SK-N-DZ (cell line): ENCODE data around the gene STRN4.
"Not testable (repeated sequence)": the region's sequence is repeated elsewhere in the genome, so short reads cannot be mapped to it uniquely, and the experiment has no call there.

Experiments
- DNase-seq: peaks from one replicate; pipeline ENCODE4 v3.0.0-alpha.2; 2015; ENCODE audit warnings: low spot score

Gene STRN4

DNA sequence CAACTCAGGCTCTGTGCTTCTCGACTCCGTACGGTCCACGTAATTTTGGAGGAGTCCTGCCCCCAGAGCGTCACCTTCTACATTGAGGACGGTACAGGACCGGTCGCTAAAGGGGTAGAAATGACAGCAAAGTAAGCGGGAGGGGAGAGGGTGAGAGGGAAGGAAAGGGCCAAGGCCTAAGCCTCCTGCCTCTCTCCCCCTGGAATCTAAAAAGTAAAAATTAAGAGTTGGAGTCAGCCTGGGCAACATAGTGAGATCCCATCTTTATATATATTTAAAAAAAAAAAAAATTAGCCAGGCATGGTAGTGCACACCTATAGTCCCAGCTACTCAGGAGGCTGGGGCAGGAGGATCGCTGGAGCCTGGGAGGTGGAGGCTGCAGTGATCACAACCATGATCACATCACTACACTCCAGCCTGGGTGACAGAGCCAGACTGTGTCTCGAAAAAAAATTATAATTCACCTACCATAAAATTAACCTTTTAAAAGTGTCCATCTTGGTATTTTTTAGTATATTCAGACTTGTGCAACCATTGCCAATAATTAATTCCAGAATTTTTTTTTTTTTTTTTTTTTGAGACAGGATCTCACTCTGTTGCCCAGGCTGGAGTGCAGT, 29.5 kb upstream of the STRN4 start:
- no peak for DNase-seq

GRCh38 chr19:46773018-46773399, 26.8 kb upstream of the STRN4 start:
- DNase-seq: no peak

DNA sequence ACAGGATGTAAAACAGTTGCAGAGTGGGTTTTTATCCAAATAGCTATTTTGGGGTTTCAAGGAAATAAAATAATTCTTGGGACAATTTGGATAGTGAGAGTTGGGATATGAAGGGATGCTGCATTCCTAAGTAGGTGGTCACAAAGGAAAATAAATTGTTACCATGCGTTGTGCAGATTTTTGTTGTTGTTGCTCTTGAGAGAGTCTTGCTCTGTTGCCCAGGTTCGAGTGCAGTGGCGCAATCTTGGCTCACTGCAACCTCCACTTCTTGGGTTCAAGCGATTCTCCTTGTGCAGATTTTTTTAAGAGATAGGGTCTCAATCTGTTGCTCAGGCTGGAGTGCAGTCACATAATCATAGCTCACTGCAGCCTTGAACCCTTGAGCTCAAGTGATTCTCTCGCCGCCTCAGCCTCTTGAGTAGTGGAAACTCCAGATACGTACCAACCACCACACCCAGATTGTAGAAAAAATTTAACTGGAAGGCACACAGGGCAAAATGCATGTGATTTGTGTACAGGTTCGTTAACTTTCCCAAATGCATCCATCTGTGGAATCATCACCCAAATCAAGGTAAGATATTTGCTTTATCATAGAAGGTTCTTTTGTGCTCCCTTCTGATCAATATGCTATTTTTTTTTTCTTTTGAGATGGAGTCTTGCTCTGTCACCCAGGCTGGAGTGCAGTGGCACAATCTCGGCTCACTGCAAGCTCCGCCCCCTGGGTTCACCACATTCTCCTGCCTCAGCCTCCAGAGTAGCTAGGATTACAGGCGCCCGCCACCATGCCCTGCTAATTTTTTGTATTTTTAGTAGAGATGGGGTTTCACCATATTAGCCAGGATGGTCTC, 26.1 kb upstream of the STRN4 start:
- DNase-seq: no peak

DNA sequence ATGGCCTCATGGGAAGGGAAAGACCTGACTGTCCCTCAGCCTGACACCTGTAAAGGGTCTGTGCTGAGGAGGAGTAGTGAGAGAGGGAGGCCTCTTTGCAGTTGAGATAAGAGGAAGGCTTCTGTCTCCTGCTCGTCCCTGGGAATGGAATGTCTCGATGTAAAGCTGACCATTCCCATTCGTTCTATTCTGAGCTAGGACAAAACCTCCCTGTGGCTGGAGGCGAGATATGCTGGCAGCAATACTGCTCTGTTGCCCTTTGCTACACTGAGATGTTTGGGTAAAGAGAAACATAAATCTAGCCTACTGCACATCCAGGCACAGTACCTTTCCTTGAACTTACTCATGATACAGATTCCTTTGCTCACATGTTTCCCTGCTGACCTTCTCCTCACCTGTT, 22.5 kb upstream of the STRN4 start:
- not testable (repeated sequence) for DNase-seq

- DNase-seq: peak; percentile 38
These were observed 20.5 kb upstream of the STRN4 start for GRCh38 chr19:46766569-46767317.

GRCh38 chr19:46764817-46765291, 18.6 kb upstream of the STRN4 start:
- DNase-seq: no peak

- no peak for DNase-seq
These were observed 16.1 kb upstream of the STRN4 start for GRCh38 chr19:46762245-46762890.

DNA sequence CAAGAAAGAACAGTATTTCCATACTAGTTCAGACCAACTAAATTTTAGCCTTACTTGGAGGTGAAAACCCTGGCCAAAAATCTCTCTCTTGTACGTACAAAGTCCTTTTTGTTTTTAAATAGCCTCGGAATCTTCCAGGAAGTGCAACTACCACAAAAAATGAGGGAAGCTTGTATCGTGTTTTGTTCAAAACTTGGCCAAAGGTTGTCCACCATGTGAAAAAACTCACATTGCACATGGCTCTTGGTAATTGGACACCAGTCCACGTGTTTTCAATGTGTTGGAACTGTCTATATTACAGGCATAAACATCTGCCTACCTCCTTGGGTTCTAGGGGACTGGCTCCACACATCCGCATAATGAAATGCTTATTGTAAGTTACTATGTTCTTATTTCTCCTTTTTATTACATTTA, 15.2 kb upstream of the STRN4 start:
- no peak for DNase-seq

GRCh38 chr19:46760897-46761296, 14.6 kb upstream of the STRN4 start:
- DNase-seq: not testable (repeated sequence)

- DNase-seq: no peak
These were observed 14.1 kb upstream of the STRN4 start for GRCh38 chr19:46760363-46760762.

DNA sequence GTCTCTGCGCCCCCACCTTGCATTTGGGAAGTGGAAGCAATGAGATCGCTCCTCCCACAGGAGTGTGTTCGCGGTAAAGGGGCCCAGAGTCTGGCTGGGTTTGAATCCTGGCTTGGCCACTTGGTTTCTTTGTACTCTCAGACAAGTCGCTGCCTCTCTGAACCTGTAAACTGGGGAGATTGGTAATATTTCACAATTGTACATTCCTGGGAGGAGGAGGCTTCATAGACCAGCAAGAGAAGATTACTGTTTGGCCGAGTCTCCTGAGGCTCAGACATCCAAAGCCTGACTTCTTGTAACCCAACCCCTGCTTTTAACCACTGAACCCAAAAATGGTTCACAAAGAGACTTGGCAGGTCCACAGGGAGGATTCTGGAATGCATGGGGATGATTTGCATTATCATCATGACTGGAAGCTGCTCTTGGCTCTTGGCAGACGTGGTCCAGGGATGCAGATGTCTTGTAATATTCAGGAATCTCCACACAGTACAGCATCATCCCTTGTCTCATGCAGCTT, 13.6 kb upstream of the STRN4 start:
- DNase-seq: no peak

- DNase-seq: no peak
These were observed 13.0 kb upstream of the STRN4 start for GRCh38 chr19:46759206-46759605.

GRCh38 chr19:46756544-46756888, 10.3 kb upstream of the STRN4 start:
- DNase-seq: no peak

DNA sequence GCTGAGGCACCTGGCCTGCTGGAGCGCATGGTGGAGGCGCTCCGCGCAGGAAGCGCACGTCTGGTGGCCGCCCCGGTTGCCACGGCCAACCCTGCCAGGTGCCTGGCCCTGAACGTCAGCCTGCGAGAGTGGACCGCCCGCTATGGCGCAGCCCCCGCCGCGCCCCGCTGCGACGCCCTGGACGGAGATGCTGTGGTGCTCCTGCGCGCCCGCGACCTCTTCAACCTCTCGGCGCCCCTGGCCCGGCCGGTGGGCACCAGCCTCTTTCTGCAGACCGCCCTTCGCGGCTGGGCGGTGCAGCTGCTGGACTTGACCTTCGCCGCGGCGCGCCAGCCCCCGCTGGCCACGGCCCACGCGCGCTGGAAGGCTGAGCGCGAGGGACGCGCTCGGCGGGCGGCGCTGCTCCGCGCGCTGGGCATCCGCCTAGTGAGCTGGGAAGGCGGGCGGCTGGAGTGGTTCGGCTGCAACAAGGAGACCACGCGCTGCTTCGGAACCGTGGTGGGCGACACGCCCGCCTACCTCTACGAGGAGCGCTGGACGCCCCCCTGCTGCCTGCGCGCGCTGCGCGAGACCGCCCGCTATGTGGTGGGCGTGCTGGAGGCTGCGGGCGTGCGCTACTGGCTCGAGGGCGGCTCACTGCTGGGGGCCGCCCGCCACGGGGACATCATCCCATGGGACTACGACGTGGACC, 9.7 kb upstream of the STRN4 start:
- DNase-seq: no peak

DNA sequence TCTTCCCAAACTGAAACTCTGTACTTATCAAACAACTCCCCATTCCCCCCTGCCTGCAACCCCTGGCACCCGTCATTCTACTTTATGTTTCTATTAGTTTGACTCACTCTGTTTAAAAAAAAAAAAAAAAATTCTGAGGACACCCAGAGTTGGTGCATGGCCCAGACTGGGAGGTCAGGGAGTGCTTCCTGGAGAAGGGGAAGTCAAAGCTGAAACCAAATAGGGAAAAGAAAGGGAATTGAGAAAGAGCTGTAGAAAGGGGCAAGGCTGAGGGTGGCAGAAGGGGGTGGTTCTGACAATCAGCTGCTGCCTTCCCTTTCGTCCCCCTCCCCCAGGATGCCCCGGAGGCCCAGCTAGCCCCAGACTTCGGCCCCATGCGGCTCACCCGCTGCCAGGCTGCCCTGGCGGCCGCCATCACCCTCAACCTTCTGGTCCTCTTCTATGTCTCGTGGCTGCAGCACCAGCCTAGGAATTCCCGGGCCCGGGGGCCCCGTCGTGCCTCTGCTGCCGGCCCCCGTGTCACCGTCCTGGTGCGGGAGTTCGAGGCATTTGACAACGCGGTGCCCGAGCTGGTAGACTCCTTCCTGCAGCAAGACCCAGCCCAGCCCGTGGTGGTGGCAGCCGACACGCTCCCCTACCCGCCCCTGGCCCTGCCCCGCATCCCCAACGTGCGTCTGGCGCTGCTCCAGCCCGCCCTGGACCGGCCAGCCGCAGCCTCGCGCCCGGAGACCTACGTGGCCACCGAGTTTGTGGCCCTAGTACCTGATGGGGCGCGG, 9.0 kb upstream of the STRN4 start:
- DNase-seq: no peak

DNA sequence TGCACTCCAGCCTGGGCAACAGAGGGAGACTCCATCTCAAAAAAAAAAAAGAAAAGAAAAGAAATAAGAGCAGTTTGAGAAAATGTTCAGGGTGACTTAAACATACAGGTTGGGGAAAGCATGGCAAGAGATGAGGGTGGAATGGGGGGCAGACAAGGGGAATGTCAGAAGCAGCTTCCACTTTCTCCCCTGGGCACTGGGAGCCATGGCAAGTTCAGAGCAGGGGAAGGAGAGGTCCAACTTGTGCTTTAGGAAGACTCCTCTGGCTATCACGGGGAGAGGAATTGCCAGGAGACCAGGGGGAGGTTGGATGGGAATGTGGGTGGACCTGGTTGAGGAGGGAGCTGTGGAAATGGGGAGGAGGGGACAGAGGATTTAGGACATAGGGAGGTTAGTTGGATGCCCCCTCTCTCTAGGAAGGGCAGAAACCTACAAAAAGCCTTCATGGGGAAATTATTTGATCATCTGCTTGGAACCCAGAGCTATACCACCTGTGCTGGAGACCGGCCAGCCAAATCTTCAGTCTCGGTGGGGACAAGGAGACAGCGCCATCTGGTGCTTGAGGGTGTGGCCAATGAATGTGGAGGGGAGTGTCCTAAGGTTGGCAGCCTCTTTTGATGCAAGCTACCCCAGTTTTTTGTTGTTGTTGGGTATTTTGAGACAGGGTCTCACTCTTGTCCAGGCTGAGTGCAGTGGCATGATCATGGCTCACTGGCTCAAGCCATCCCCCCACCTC, 7.3 kb upstream of the STRN4 start:
- peak; percentile 32 for DNase-seq

DNA sequence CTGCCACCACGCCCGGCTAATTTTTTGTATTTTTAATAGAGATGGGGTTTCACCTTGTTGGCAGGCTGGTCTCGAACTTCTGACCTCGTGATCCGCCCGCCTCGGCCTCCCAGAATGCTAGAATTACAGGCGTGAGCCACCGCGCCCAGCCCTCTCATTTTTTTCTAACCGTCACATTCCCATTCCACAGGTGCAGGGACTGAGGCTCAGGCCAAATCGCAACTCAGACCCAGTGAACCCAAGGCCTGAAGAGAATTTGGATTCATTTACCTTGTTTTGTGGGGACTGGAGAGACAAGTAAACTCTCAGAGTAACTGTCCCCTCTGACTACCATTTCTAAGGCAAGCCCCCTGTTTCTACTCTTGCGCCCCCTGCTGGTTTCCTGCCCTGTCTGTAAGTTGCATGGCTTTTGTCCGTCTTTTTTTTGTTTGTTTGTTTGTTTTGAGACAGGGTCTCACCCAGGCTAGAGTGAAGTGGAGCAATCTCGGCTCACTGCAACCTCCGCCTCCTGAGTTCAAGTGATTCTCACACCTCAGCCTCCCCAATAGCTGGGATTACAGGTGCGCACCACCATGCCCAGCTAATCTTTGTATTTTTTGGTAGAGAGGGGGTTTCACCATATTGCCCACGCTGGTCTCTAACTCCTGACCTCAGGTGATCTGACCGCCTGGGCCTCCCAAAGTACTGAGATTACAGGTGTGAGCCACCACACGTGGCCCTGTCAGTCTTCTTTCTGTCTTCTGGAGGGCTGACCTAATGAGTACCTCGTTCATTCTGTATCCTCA, 2.3 kb upstream of the STRN4 start:
- DNase-seq: peak; percentile 28

DNA sequence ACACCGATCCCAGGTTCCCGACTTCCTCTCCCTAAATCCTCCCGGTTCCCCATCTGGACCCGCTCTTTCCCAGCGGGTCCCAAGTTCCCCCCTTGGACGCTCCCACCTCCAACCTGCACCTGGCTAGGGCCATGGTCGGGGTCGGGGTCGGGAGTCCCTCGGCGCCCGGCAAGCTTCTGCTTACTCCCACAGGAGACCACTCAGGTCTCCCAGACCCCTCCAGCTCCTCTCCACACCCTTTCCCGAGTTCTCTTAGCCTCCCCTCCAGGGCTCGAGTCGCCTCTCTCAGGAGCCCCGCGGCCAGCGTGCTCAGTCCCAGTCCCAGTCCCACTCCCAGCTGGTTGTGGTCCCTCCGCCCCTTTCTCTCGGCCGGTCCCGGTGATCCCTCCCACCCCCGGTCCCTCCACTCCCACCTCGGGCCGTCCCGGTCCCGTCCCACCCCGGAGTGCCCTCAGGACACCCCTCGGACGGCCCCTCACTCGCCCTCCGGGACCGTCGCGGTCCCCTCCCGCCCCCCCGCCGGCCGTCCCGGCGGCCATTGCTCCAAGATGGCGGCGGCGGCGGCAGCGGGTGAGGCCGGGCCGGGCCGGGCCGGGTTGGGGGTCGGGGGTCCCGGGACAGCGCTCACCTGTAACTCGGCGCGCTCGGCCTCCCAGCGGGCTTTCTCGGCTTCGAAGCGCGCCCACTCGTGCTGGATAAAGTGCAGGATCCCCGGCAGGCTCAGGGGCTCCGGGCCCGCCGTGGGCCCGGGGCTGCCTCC, 549 bp downstream of the STRN4 start, which contains the start of gene FKRP:
Gene FKRP, plus strand, starts transcription at position 537 of the 760 bp plus-strand sequence. CDS start 9,394 bp downstream, outside the sequence.
- no peak for DNase-seq
